ENCODE measurements around the gene CFB.
"Not testable (repeated sequence)": the region's sequence is repeated elsewhere in the genome, so short reads cannot be mapped to it uniquely, and the experiment has no call there.

The CFB gene

GRCh38 chr6:31971279-31971992 lies 25.5 kb downstream of the CFB start:
- no peak for DNase-seq (ENCODE audit: low read depth)

GRCh38 chr6:31971993-31972708 lies 26.3 kb downstream of the CFB start, which contains the start of gene DXO:
DXO (minus strand) TSS chr6:31972138; CDS start chr6:31971675, 463 bp downstream.
- peak; percentile 98 for DNase-seq (ENCODE audit: low read depth)

DNA sequence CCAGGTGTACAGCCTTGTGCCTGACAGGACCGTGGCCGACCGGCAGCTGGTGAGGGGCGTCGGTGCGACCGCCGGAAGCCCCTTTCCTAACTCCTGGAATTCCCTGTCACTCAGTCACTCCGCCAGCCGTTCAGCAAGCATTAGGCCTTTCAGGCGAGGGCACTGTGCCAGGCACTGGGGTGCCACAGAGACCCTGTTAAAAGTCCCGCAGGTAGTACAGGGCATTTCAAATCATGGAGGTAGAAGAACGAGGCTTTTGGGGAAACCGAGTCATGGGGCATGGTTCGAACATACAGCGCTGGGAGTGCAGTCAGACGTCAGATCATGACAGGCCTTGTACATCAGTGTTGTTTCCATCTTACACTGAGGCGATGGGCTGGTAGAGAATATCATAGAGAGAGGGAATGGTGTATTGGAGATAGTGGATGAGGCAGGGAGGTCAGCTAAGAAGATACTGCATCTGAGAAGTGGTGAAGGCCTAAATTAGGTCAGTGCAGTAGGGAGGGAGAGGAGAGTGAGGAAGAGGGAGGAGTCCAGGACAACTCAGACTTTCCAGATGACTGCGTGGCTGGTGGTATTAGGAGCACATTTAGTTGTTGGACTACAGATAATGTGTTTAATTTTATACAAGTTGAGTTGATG lies 26.9 kb downstream of the CFB start:
- DNase-seq (ENCODE audit: low read depth), result no peak

DNA sequence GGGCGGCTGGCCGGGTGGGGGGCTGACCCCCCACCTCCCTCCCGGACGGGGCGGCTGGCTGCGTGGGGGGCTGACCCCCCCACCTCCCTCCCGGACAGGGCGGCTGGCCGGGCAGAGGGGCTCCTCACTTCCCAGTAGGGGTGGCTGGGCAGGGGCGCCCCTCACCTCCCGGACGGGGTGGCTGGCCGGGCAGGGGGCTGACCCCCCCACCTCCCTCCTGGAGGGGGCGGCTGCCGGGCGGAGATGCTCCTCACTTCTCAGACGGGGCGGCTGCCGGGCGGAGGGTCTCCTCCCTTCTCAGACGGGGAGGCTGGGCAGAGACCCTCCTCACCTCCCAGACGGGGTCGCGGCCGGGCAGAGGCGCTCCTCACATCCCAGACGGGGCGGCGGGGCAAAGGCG lies 30.2 kb downstream of the CFB start:
- not testable (repeated sequence) for DNase-seq (ENCODE audit: low read depth)

DNA sequence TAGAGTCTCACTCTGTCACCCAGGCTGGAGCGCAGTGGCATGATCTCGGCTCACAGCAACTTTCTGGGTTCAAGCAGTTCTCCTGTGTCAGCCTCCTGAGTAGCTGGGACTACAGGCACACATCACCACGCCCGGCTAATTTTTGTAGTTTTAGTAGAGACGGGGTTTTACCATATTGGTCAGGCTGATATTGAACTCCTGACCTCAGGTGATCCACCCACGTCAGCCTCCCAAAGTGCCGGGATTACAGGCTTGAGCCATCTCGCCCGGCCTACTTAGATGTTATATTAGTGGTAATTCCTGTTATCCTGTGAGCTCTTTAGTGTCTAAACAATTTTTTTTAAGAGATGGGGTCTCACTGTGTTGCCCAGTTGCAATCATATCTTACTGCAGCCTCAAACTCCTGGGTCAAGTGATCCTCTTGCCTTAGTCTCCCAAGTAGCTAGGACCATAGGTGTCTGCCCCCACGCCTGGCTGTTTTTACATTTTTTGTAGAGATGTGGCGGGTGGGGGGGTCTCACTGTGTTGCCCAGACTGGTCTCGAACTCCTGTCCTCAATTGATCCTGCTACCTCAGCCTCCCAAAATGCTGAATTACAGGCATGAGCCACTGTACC lies 32.0 kb downstream of the CFB start:
- DNase-seq (ENCODE audit: low read depth), result no peak

GRCh38 chr6:31978831-31979230 lies 32.9 kb downstream of the CFB start:
- no peak for DNase-seq (ENCODE audit: low read depth)

DNA sequence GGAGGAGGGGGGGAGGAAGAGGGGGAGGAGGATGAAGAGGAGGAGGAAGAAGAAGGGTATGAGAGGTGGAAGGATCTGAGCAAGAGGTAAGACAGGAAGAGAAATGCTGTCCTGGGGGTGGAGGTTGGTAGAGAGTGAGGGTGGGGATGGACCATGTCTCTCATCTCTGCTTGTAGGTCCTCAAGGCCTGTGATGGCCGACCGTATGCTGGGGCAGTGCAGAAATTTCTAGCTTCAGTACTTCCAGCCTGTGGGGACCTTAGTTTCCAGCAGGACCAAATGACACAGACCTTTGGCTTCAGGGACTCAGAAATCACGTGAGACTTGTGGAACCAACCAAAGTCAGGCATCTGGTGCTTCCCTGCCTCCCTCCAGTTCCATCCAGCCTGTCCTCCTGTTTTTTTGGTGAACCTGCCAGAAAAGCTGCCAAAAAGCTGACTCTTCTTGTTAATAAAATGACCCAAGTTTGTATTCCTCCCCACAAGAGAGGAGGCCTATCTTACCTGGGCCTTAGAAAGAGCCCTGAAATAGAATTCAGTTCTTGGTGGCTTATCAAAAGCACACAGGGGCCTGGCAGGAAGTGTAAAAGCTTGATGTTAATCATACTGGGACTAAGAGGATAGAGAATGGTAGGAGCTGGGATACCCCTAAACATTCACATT lies 33.5 kb downstream of the CFB start:
- DNase-seq (ENCODE audit: low read depth), result no peak

GRCh38 chr6:31980195-31980876 lies 34.4 kb downstream of the CFB start:
- DNase-seq (ENCODE audit: low read depth), result not testable (repeated sequence)

- DNase-seq (ENCODE audit: low read depth), result not testable (repeated sequence)
Observed at GRCh38 chr6:31980998-31981397, 35.1 kb downstream of the CFB start.

DNA sequence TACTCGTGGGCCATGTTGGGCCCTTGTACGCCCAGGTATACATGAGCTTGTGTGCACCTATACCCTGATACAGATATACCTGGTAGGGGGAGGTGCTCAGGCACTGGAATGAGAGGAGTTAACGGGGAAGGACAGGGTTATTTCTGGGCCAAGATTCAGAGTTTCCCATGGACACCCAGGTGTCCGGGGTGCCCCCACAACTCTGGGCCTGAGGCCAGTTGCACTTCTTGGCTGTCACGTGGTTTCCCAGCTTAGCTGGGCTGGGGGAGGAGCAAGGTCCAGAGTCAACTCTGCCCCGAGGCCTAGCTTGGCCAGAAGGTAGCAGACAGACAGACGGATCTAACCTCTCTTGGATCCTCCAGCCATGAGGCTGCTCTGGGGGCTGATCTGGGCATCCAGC lies 35.8 kb downstream of the CFB start, which contains the start of gene C4A:
Gene C4A (plus strand): TSS at position 314 of the 400 bp plus-strand sequence. CDS start 51 bp downstream, at position 365.
- not testable (repeated sequence) for DNase-seq (ENCODE audit: low read depth)

DNA sequence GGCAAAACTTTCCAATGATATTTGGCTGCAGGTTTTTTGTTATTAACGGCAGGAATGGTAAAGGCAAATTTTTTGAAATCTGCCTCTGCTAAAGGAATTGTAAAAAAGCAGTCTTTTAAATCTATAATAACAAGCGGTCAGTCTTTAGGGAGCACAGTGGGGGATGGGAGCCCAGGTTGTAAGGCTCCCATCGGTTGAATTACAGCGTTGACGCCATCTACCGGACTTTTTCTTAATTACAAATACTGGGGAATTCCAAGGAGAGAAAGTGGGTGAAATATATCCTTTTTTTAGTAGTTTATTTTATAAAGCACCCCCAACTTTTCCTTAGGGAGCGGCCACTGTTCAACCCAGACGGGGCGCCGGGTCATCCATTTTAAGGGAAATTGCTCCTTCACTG lies 43.5 kb downstream of the CFB start:
- not testable (repeated sequence) for DNase-seq (ENCODE audit: low read depth)

- not testable (repeated sequence) for DNase-seq (ENCODE audit: low read depth)
Observed at GRCh38 chr6:31994421-31994820, 48.5 kb downstream of the CFB start.

- not testable (repeated sequence) for DNase-seq (ENCODE audit: low read depth)
Observed at GRCh38 chr6:31996385-31996784, 50.5 kb downstream of the CFB start.
